ENCODE data around the gene FERMT3. TPM values are rescaled to one million over a fixed set of nuclear protein-coding genes. Genes with fewer than 3 reads are reported as not detected.

Gene FERMT3
- total and polyA plus RNA-seq, 2 of the 13 experiments (the other 11 are each of a cell fraction or from before 2014, with no cell fraction given) = 0.29 TPM; not detected in 1

- TF ChIP-seq MTA1 (CRISPR knock-in tag; IDR thresholded peaks at IDR 0.05; ENCODE audit: borderline replicate concordance) (0 out of 2 replicates have a peak, but pooled peaks have one; percentile 5), NR2C2 (CRISPR knock-in tag; IDR thresholded peaks at IDR 0.05; ENCODE audit: borderline replicate concordance) (0 out of 2 replicates have a peak, but pooled peaks have one; percentile 28), HES4 (CRISPR knock-in tag; IDR thresholded peaks at IDR 0.05; ENCODE audit: borderline replicate concordance) (no peak), TOPORS (CRISPR knock-in tag; IDR thresholded peaks at IDR 0.05) (0 out of 2 replicates have a peak, but pooled peaks have one; percentile 70), ZNF414 (CRISPR knock-in tag; IDR thresholded peaks at IDR 0.05) (0 out of 2 replicates have a peak, but pooled peaks have one; percentile 42), ARID4A (CRISPR knock-in tag; IDR thresholded peaks at IDR 0.05; ENCODE audit: borderline replicate concordance) (peak; percentile 64), NCOA1 (CRISPR knock-in tag; IDR thresholded peaks at IDR 0.05) (peak; percentile 74; the same call in 1 of the 2 replicates), GABPA (IDR thresholded peaks at IDR 0.05; ENCODE audit: low read depth, low read length) (no peak), GABPA (CRISPR knock-in tag; IDR thresholded peaks at IDR 0.05; ENCODE audit: low read depth) (peak; percentile 79), FOXC1 (CRISPR knock-in tag; IDR thresholded peaks at IDR 0.05; ENCODE audit: borderline replicate concordance) (peak; percentile 80; the same call in 1 of the 2 replicates), ZBTB37 (CRISPR knock-in tag; IDR thresholded peaks at IDR 0.05) (no peak), ZFP91 (CRISPR knock-in tag; IDR thresholded peaks at IDR 0.05; ENCODE audit: borderline replicate concordance) (peak; percentile 51; the same call in 1 of the 2 replicates), ZNF564 (CRISPR knock-in tag; IDR thresholded peaks at IDR 0.05) (peak; percentile 82), TGIF2 (CRISPR knock-in tag; IDR thresholded peaks at IDR 0.05) (0 out of 2 replicates have a peak, but pooled peaks have one; percentile 69), PTBP1 (IDR thresholded peaks at IDR 0.05; ENCODE audit: low read depth, low read length, poor library complexity, severe bottlenecking) (peak; percentile 81), NRL (CRISPR knock-in tag; IDR thresholded peaks at IDR 0.05; ENCODE audit: borderline replicate concordance) (peak; percentile 87), GFI1 (CRISPR knock-in tag; IDR thresholded peaks at IDR 0.05; ENCODE audit: borderline replicate concordance) (no peak; the same call in 1 of the 2 replicates), MYNN (CRISPR knock-in tag; IDR thresholded peaks at IDR 0.05; ENCODE audit: low read depth) (no peak), TSC22D2 (CRISPR knock-in tag; IDR thresholded peaks at IDR 0.05; ENCODE audit: borderline replicate concordance) (no peak)
Observed at GRCh38 chr11:64230171-64230984, 23.9 kb downstream of the FERMT3 start, which contains the start of gene DNAJC4 (continued).
